Astrocyte (in vitro differentiated cells and primary cell): ENCODE measurements around the gene BRICD5. TPM values are rescaled to one million over a fixed set of nuclear protein-coding genes. Genes with fewer than 3 reads are reported as not detected.

Source experiments
- DNase-seq: peaks from one replicate; pipeline ENCODE4 v3.0.0-alpha.2; 2010; ENCODE audit warnings: low read depth
- FAIRE-seq: peaks from 2 replicates; lab custom pipeline; 2011; peaks lifted over from hg19 to GRCh38; lab: Jason Lieb, UNC
- H2AFZ ChIP-seq: 2 replicates; pipeline ENCODE4 v1.6.0; 2012; ENCODE audit warnings: low read depth, low read length, inconsistent platforms
- H3K27ac ChIP-seq: 2 replicates; pipeline ENCODE4 v1.5.1; 2011; ENCODE audit warnings: low read depth, low read length, inconsistent platforms
- H3K27me3 ChIP-seq: 2 replicates; pipeline ENCODE4 v1.6.0; 2011; ENCODE audit warnings: low read length, inconsistent platforms; ENCODE audit not compliant: insufficient read depth
- H3K36me3 ChIP-seq: 2 replicates; pipeline ENCODE4 v1.5.1; 2011; ENCODE audit warnings: low read length, inconsistent platforms; ENCODE audit not compliant: insufficient read depth
- H3K4me1 ChIP-seq: 2 replicates; pipeline ENCODE4 v1.5.1; 2011; ENCODE audit warnings: low read length, inconsistent platforms; ENCODE audit not compliant: insufficient read depth
- H3K4me2 ChIP-seq: 2 replicates; pipeline ENCODE4 v1.6.0; 2012; ENCODE audit warnings: low read length, inconsistent platforms
- H3K4me3 ChIP-seq: 2 replicates; pipeline ENCODE4 v1.5.1; 2011; ENCODE audit warnings: low read depth, mild to moderate bottlenecking, low read length, inconsistent platforms; ENCODE audit not compliant: insufficient read depth
- H3K79me2 ChIP-seq: 2 replicates; pipeline ENCODE4 v1.6.0; 2012; ENCODE audit warnings: mild to moderate bottlenecking, low read length, inconsistent platforms; ENCODE audit not compliant: insufficient read depth
- H3K9ac ChIP-seq: 2 replicates; pipeline ENCODE4 v1.6.0; 2012; ENCODE audit warnings: mild to moderate bottlenecking, low read length, inconsistent platforms
- H3K9me3 ChIP-seq: 2 replicates; pipeline ENCODE4 v1.5.1; 2012; ENCODE audit warnings: low read depth, mild to moderate bottlenecking, low read length, inconsistent platforms; ENCODE audit not compliant: insufficient read depth
- H4K20me1 ChIP-seq: 2 replicates; pipeline ENCODE4 v1.6.0; 2012; ENCODE audit warnings: low read length, inconsistent platforms; ENCODE audit not compliant: insufficient read depth
- H3K27ac Mint-ChIP-seq: one replicate; pipeline ENCODE4 v1.8.0; 2021; ENCODE audit warnings: mild to moderate bottlenecking, mixed read lengths; ENCODE audit not compliant: unreplicated experiment
- H3K27me3 Mint-ChIP-seq: one replicate; pipeline ENCODE4 v1.8.0; 2021; ENCODE audit warnings: low read depth, mixed read lengths; ENCODE audit not compliant: unreplicated experiment
- H3K36me3 Mint-ChIP-seq: one replicate; pipeline ENCODE4 v1.8.0; 2021; ENCODE audit warnings: low read depth, mixed read lengths; ENCODE audit not compliant: unreplicated experiment
- H3K4me1 Mint-ChIP-seq: one replicate; pipeline ENCODE4 v1.8.0; 2021; ENCODE audit warnings: low read depth, mixed read lengths; ENCODE audit not compliant: unreplicated experiment
- H3K4me3 Mint-ChIP-seq: one replicate; pipeline ENCODE4 v1.8.0; 2021; ENCODE audit warnings: mild to moderate bottlenecking, moderate library complexity, mixed read lengths; ENCODE audit not compliant: unreplicated experiment
- H3K9me3 Mint-ChIP-seq: one replicate; pipeline ENCODE4 v1.8.0; 2021; ENCODE audit warnings: mild to moderate bottlenecking, mixed read lengths; ENCODE audit not compliant: unreplicated experiment
- EZH2 ChIP-seq: IDR thresholded peaks from 2 replicates; pipeline ENCODE4 v1.6.1; 2012; ENCODE audit warnings: mild to moderate bottlenecking, low read length, inconsistent platforms; ENCODE audit not compliant: insufficient read depth
- total RNA-seq: library from RNA; stranded (reverse); gene quantifications from 2 replicates; pipeline ENCODE4 v1.2.1, GENCODE V29; 2021
- TF ChIP-seq, protein P1 (sequence below): IDR thresholded peaks from 2 replicates; pipeline ENCODE4 v1.5.1; 2011; ENCODE audit warnings: low read depth, mild to moderate bottlenecking, inconsistent platforms, low read length, moderate library complexity; ENCODE audit not compliant: insufficient read depth

The BRICD5 gene
- total RNA-seq, 1 donor from 2014 or later = 6.4 TPM

DNA sequence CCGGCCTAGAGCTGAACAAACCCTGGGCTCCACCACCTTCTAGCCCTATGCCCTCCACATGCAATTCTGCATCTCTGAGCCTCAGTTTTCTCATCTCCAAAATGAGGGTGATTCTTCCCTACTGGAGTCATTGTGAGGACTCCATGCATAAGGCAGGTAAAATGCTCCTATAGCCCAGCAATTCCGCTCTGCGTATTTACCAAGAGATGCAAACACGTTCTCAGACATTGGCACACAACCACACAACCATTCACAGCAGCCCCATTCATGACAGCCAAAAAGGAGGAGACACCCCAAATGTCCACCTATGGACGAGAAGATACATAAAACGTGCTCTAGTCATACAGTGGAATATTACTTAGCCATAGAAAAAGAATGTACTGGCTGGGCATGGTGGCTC is 10.3 kb downstream of the BRICD5 start:
- Histone ChIP-seq H3K27ac (no peak overlapping the region), H3K4me2 (no peak overlapping the region), H3K9ac (no peak overlapping the region), H3K36me3 (no peaks in the 10 kb centered on the region), H4K20me1 (peaks cover 3% of the 10 kb centered on the region), H2AFZ (no peak overlapping the region), H3K4me3 (no peak overlapping the region), H3K4me1 (peaks cover 4% of the 10 kb centered on the region), H3K79me2 (no peaks in the 10 kb centered on the region), H3K27me3 (peaks cover 20% of the 10 kb centered on the region), H3K9me3 (no peaks in the 10 kb centered on the region)
- peaks cover 37% of the 10 kb centered on the region for H3K27me3 Mint-ChIP-seq
- FAIRE-seq (no peak), DNase-seq (no peak)
- no peak overlapping the region for H3K4me3 Mint-ChIP-seq
- H3K4me1 Mint-ChIP-seq = no peaks in the 10 kb centered on the region
- TF ChIP-seq, protein P1, sequence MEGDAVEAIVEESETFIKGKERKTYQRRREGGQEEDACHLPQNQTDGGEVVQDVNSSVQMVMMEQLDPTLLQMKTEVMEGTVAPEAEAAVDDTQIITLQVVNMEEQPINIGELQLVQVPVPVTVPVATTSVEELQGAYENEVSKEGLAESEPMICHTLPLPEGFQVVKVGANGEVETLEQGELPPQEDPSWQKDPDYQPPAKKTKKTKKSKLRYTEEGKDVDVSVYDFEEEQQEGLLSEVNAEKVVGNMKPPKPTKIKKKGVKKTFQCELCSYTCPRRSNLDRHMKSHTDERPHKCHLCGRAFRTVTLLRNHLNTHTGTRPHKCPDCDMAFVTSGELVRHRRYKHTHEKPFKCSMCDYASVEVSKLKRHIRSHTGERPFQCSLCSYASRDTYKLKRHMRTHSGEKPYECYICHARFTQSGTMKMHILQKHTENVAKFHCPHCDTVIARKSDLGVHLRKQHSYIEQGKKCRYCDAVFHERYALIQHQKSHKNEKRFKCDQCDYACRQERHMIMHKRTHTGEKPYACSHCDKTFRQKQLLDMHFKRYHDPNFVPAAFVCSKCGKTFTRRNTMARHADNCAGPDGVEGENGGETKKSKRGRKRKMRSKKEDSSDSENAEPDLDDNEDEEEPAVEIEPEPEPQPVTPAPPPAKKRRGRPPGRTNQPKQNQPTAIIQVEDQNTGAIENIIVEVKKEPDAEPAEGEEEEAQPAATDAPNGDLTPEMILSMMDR = no peak
- no peak for TF ChIP-seq EZH2
- H3K9me3 Mint-ChIP-seq = peaks cover 7% of the 10 kb centered on the region
- H3K36me3 Mint-ChIP-seq = no peaks in the 10 kb centered on the region
- no peak overlapping the region for H3K27ac Mint-ChIP-seq

DNA sequence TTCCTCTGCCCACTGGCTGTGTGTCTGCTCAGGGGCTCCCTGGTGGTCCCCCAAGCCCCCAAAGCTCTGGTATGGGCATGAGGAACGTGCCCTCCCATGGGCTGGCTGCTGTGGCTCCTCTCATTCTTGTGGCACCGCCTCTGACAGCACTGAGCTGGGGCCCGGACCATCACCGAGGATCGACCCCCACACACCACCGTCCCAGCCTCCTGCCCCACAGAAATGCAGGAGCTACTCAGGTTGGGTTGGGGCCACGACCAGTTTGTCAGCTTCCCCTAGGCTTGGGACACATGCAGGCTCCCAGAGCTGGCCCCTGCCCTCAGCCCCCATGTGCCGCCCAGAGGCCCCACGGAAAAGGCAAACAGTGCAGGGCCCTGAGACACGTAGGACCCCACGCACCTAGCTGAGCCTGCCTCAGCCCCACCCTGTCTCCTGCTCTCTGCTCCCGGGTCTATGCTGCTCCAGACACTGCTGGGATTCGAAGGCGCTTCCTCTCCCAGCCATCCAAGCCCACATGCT is 11.0 kb downstream of the BRICD5 start:
- Histone ChIP-seq H4K20me1 (peaks cover 9% of the 10 kb centered on the region), H3K9me3 (no peaks in the 10 kb centered on the region), H3K79me2 (no peaks in the 10 kb centered on the region), H3K4me1 (peaks cover 1% of the 10 kb centered on the region), H3K4me3 (no peak overlapping the region), H3K4me2 (no peak overlapping the region), H3K9ac (no peak overlapping the region), H3K27ac (no peak overlapping the region), H3K27me3 (peaks cover 24% of the 10 kb centered on the region), H2AFZ (no peak overlapping the region), H3K36me3 (no peaks in the 10 kb centered on the region)
- Mint-ChIP-seq H3K27ac (no peak overlapping the region), H3K9me3 (peaks cover 7% of the 10 kb centered on the region), H3K4me3 (peak overlapping the region; percentile 43), H3K36me3 (no peaks in the 10 kb centered on the region), H3K4me1 (no peaks in the 10 kb centered on the region), H3K27me3 (peaks cover 41% of the 10 kb centered on the region)
- no peak for DNase-seq
- TF ChIP-seq EZH2 = no peak
- TF ChIP-seq, protein P1 = no peak
- FAIRE-seq = no peak

DNA sequence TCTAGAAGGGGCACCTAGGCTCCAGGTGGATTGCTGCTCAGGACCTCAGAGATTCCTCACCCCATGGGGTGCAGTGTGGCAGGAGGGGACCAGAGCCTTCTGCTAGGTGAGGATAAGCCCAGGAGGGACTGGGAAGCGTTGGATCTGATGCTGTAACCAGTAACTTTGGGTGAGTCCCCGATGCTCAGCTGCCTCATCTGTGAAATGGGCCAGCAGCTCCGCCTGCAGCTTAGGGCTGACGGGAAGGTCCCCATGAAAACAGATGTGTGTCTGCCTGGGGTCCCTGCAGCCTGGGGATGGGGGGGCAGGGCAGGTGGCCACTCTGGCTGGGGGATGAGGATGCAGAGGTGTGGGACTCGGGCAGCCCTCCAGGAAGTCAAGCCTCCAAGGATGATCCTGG is 11.6 kb downstream of the BRICD5 start:
- peaks cover 45% of the 10 kb centered on the region for H3K27me3 Mint-ChIP-seq
- Histone ChIP-seq H3K36me3 (no peaks in the 10 kb centered on the region), H3K79me2 (no peaks in the 10 kb centered on the region), H2AFZ (no peak overlapping the region), H3K4me2 (no peak overlapping the region), H3K27ac (no peak overlapping the region), H3K9ac (no peak overlapping the region), H4K20me1 (peaks cover 11% of the 10 kb centered on the region), H3K9me3 (no peaks in the 10 kb centered on the region), H3K4me1 (no peaks in the 10 kb centered on the region), H3K4me3 (no peak overlapping the region), H3K27me3 (peaks cover 26% of the 10 kb centered on the region)
- no peaks in the 10 kb centered on the region for H3K4me1 Mint-ChIP-seq
- H3K4me3 Mint-ChIP-seq = no peak overlapping the region
- H3K9me3 Mint-ChIP-seq = peaks cover 7% of the 10 kb centered on the region
- TF ChIP-seq EZH2 = no peak
- TF ChIP-seq, protein P1 = no peak
- FAIRE-seq = no peak
- H3K27ac Mint-ChIP-seq = no peak overlapping the region
- DNase-seq = no peak
- no peaks in the 10 kb centered on the region for H3K36me3 Mint-ChIP-seq
